WTC11 (cell line): ENCODE results near the gene FOXL2NB.

Experiments
- FOXJ3 ChIP-seq: sonication (generic); formaldehyde crosslinking; IDR thresholded peaks from 2 replicates; pipeline ENCODE4 v1.9.0; 2021; ENCODE audit warnings: missing genetic modification reagents, mild to moderate bottlenecking, borderline replicate concordance
- JUN ChIP-seq: sonication (generic); formaldehyde crosslinking; IDR thresholded peaks from 2 replicates; pipeline ENCODE4 v1.8.0; 2023; ENCODE audit warnings: mild to moderate bottlenecking, missing genetic modification reagents
- NFYB ChIP-seq: sonication (generic); formaldehyde crosslinking; conservative IDR thresholded peaks from 2 replicates; pipeline ENCODE4 v1.8.0; 2022; ENCODE audit warnings: low read depth, missing genetic modification reagents
- NR2C2 ChIP-seq: sonication (generic); formaldehyde crosslinking; IDR thresholded peaks from 2 replicates; pipeline ENCODE4 v1.8.0; 2022; ENCODE audit warnings: mild to moderate bottlenecking, missing genetic modification reagents
- TCF7 ChIP-seq: sonication (generic); formaldehyde crosslinking; IDR thresholded peaks from 2 replicates; pipeline ENCODE4 v1.8.0; 2022; ENCODE audit warnings: mild to moderate bottlenecking, low read depth, missing genetic modification reagents, moderate library complexity
- TEAD4 ChIP-seq: sonication (generic); formaldehyde crosslinking; IDR thresholded peaks from 2 replicates; pipeline ENCODE4 v1.8.0; 2022; ENCODE audit warnings: mild to moderate bottlenecking, missing genetic modification reagents
- ZNF121 ChIP-seq: sonication (generic); formaldehyde crosslinking; IDR thresholded peaks from 2 replicates; pipeline ENCODE4 v1.8.0; 2023; ENCODE audit warnings: missing genetic modification reagents
- ZNF138 ChIP-seq: sonication (generic); formaldehyde crosslinking; conservative IDR thresholded peaks from 2 replicates; pipeline ENCODE4 v1.8.1; 2022; ENCODE audit warnings: mild to moderate bottlenecking, moderate library complexity, missing genetic modification reagents
- TF ChIP-seq, protein P1 (sequence below): fragments of 200-600 bp; IDR thresholded peaks from 2 replicates; pipeline ENCODE4 v1.8.0; 2022; ENCODE audit warnings: antibody characterized with exemption
- TF ChIP-seq, protein P2 (sequence below): sonication (generic); formaldehyde crosslinking; IDR thresholded peaks from 2 replicates; pipeline ENCODE4 v1.8.1; 2022; ENCODE audit warnings: missing genetic modification reagents, borderline replicate concordance
- TF ChIP-seq, protein P3 (sequence below): sonication (generic); formaldehyde crosslinking; IDR thresholded peaks from 2 replicates; pipeline ENCODE4 v1.8.0; 2022; ENCODE audit warnings: missing genetic modification reagents
- TF ChIP-seq, protein P4 (sequence below): sonication (generic); formaldehyde crosslinking; IDR thresholded peaks from 2 replicates; pipeline ENCODE4 v1.8.1; 2022; ENCODE audit warnings: low read depth, missing genetic modification reagents, borderline replicate concordance
- TF ChIP-seq, protein P5 (sequence below): sonication (generic); formaldehyde crosslinking; IDR thresholded peaks from 2 replicates; pipeline ENCODE4 v1.8.1; 2022; ENCODE audit warnings: mild to moderate bottlenecking, moderate library complexity, missing genetic modification reagents
- TF ChIP-seq, protein P6 (sequence below): sonication (generic); formaldehyde crosslinking; IDR thresholded peaks from 2 replicates; pipeline ENCODE4 v1.8.0; 2022; ENCODE audit warnings: mild to moderate bottlenecking, missing genetic modification reagents

DNA sequence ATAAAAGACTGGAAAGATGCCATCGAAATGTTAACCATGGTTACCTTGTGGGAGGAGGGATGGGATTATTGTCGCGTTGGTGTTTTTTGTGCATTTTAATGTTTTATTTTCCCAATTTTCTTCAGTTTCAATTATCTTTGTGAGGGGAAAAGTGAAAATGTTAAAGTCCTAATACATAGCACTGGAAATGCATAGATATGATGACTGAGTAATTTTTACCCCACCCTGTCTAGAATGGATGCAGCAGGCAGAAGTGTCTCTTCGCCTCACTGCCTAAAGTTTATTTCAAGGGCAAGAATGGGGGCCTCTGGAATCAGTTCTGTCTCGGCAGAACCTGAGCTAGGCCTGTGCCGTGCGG is 11.5 kb upstream of the FOXL2NB start:
- TF ChIP-seq JUN (CRISPR knock-in tag) (no peak), ZNF138 (CRISPR knock-in tag) (no peak), TCF7 (CRISPR knock-in tag) (no peak), NR2C2 (CRISPR knock-in tag) (no peak), FOXJ3 (CRISPR knock-in tag) (no peak), NFYB (no peak), ZNF121 (no peak), TEAD4 (CRISPR knock-in tag) (no peak)
- TF ChIP-seq, protein P1, sequence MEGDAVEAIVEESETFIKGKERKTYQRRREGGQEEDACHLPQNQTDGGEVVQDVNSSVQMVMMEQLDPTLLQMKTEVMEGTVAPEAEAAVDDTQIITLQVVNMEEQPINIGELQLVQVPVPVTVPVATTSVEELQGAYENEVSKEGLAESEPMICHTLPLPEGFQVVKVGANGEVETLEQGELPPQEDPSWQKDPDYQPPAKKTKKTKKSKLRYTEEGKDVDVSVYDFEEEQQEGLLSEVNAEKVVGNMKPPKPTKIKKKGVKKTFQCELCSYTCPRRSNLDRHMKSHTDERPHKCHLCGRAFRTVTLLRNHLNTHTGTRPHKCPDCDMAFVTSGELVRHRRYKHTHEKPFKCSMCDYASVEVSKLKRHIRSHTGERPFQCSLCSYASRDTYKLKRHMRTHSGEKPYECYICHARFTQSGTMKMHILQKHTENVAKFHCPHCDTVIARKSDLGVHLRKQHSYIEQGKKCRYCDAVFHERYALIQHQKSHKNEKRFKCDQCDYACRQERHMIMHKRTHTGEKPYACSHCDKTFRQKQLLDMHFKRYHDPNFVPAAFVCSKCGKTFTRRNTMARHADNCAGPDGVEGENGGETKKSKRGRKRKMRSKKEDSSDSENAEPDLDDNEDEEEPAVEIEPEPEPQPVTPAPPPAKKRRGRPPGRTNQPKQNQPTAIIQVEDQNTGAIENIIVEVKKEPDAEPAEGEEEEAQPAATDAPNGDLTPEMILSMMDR = no peak
- TF ChIP-seq, protein P2, sequence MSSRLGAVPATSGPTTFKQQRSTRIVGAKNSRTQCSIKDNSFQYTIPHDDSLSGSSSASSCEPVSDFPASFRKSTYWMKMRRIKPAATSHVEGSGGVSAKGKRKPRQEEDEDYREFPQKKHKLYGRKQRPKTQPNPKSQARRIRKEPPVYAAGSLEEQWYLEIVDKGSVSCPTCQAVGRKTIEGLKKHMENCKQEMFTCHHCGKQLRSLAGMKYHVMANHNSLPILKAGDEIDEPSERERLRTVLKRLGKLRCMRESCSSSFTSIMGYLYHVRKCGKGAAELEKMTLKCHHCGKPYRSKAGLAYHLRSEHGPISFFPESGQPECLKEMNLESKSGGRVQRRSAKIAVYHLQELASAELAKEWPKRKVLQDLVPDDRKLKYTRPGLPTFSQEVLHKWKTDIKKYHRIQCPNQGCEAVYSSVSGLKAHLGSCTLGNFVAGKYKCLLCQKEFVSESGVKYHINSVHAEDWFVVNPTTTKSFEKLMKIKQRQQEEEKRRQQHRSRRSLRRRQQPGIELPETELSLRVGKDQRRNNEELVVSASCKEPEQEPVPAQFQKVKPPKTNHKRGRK (CRISPR knock-in tag) = no peak
- TF ChIP-seq, protein P3, sequence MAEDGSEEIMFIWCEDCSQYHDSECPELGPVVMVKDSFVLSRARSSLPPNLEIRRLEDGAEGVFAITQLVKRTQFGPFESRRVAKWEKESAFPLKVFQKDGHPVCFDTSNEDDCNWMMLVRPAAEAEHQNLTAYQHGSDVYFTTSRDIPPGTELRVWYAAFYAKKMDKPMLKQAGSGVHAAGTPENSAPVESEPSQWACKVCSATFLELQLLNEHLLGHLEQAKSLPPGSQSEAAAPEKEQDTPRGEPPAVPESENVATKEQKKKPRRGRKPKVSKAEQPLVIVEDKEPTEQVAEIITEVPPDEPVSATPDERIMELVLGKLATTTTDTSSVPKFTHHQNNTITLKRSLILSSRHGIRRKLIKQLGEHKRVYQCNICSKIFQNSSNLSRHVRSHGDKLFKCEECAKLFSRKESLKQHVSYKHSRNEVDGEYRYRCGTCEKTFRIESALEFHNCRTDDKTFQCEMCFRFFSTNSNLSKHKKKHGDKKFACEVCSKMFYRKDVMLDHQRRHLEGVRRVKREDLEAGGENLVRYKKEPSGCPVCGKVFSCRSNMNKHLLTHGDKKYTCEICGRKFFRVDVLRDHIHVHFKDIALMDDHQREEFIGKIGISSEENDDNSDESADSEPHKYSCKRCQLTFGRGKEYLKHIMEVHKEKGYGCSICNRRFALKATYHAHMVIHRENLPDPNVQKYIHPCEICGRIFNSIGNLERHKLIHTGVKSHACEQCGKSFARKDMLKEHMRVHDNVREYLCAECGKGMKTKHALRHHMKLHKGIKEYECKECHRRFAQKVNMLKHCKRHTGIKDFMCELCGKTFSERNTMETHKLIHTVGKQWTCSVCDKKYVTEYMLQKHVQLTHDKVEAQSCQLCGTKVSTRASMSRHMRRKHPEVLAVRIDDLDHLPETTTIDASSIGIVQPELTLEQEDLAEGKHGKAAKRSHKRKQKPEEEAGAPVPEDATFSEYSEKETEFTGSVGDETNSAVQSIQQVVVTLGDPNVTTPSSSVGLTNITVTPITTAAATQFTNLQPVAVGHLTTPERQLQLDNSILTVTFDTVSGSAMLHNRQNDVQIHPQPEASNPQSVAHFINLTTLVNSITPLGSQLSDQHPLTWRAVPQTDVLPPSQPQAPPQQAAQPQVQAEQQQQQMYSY (CRISPR knock-in tag) = no peak
- TF ChIP-seq, protein P4, sequence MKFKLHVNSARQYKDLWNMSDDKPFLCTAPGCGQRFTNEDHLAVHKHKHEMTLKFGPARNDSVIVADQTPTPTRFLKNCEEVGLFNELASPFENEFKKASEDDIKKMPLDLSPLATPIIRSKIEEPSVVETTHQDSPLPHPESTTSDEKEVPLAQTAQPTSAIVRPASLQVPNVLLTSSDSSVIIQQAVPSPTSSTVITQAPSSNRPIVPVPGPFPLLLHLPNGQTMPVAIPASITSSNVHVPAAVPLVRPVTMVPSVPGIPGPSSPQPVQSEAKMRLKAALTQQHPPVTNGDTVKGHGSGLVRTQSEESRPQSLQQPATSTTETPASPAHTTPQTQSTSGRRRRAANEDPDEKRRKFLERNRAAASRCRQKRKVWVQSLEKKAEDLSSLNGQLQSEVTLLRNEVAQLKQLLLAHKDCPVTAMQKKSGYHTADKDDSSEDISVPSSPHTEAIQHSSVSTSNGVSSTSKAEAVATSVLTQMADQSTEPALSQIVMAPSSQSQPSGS (CRISPR knock-in tag) = no peak
- TF ChIP-seq, protein P5, sequence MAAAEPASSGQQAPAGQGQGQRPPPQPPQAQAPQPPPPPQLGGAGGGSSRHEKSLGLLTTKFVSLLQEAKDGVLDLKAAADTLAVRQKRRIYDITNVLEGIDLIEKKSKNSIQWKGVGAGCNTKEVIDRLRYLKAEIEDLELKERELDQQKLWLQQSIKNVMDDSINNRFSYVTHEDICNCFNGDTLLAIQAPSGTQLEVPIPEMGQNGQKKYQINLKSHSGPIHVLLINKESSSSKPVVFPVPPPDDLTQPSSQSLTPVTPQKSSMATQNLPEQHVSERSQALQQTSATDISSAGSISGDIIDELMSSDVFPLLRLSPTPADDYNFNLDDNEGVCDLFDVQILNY (CRISPR knock-in tag) = no peak
- TF ChIP-seq, protein P6, sequence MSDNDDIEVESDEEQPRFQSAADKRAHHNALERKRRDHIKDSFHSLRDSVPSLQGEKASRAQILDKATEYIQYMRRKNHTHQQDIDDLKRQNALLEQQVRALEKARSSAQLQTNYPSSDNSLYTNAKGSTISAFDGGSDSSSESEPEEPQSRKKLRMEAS = no peak
